NCI-H748 (cell line): Measurements from ENCODE around the gene CIB4.

Source experiments
- DNase-seq: peaks from one replicate; lab custom pipeline; 2025; ENCODE audit not compliant: unreplicated experiment; lab: John Stamatoyannopoulos, UW

Gene CIB4

DNA sequence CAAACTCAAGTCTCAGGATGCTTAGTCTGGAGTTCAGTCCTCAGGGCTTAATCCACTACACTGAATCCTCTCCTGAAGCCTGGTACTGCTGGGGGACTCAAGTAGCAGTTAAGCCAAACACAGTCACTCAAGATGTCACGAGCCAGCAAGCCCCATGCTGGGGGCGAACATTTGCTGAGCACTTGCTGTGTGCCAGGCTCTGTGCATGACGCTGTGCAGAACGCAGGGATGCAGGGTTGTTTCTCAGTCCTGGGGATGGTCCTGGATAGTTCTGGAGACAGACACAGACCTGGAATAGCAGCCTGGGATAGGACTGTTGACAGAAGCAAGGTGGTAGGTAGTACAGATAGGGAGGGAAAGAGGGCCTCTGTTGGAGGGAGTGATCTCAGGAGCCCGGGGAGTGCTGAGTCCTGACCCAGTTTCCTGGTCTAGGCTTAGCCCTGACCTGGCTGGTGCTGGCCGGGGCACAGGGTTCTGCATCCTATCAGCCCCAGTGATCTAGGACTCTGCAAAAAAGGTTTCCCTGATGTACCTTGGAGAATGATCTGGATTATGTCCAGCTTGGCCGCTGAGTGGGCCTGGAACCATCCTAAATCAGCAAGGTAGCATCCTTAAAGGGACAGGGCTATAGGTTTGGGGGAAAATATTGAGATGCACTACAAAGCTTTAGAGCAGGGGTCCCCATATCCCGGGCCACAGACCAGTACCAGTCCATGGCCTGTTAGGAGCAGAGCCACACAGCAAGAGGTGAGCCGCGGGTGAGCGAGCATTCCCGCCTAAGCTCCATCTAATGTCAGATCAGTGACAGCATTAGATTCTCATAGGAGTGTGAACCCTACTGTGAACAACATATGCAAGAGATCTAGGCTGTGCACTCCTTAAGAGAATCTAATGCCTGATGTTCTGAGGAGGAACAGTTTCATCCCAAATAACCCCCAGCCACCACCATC, 108.6 kb downstream of the CIB4 start:
- DNase-seq, result no peak
